Tibial nerve (tissue), 4 donors: ENCODE measurements around the gene JAG2. TPM values are rescaled to one million over a fixed set of nuclear protein-coding genes. Genes with fewer than 3 reads are reported as not detected.

ENCODE experiments used
- DNase-seq, 2 donors: peaks; one replicate each; pipeline ENCODE4 v3.0.0-alpha.2; 2019; ENCODE audit warnings: low spot score in 2 of 2
- H3K27ac ChIP-seq, 4 donors: fragments of 200-600 bp; sonication (generic) in 3 of 4; one replicate each; pipeline ENCODE4 v1.5.1; 2017 to 2019; ENCODE audit warnings: mild to moderate bottlenecking in 1 of 4
- H3K27me3 ChIP-seq, 2 donors: fragments of 200-600 bp; sonication (generic) in 1 of 2; one replicate each; pipeline versions ENCODE4 v1.5.1 to v1.6.0; 2017 to 2019
- H3K36me3 ChIP-seq, 3 donors: fragments of 200-600 bp; sonication (generic); one replicate each; pipeline ENCODE4 v1.5.1; 2018 to 2019
- H3K4me1 ChIP-seq, 4 donors: fragments of 200-600 bp; sonication (generic) in 3 of 4; one replicate each; pipeline ENCODE4 v1.5.1; 2017 to 2019
- H3K4me3 ChIP-seq, 4 donors: fragments of 200-600 bp; sonication (generic) in 3 of 4; one replicate each; pipeline ENCODE4 v1.5.1; 2017 to 2019; ENCODE audit warnings: mild to moderate bottlenecking in 1 of 4, moderate library complexity in 1 of 4
- H3K9me3 ChIP-seq, 4 donors: fragments of 200-600 bp; sonication (generic) in 3 of 4; one replicate each; pipeline ENCODE4 v1.5.1; 2017 to 2019
- CTCF ChIP-seq, 5 experiments: fragments of 200-600 bp in 3 of 5; fragments of 450-650 bp in 2 of 5; sonication (generic) in 3 of 5; IDR thresholded peaks; one replicate each; pipeline ENCODE4 v1.5.1; 2016 to 2019; ENCODE audit warnings: antibody characterized with exemption in 5 of 5, mild to moderate bottlenecking in 3 of 5, moderate library complexity in 2 of 5
- EP300 ChIP-seq, 2 donors: sonication (generic); formaldehyde crosslinking; IDR thresholded peaks; one replicate each; pipeline ENCODE4 v1.6.1; 2017; ENCODE audit warnings: antibody characterized with exemption in 2 of 2, mild to moderate bottlenecking in 1 of 2
- POLR2A ChIP-seq, 2 donors: fragments of 450-650 bp; IDR thresholded peaks; one replicate each; pipeline ENCODE4 v1.6.1; 2017; ENCODE audit warnings: antibody characterized with exemption in 2 of 2, mild to moderate bottlenecking in 2 of 2, moderate library complexity in 2 of 2
- WGBS, 2 donors: methylation state at CpG; one replicate each; pipeline ENCODE4 v1.1.5; 2018; 5-methylcytosine and 5-hydroxymethylcytosine counted together
- small RNA-seq: library from RNA; depleted of rRNA; stranded (forward); fragments of <200 nt; gene quantifications from one replicate; pipeline ENCODE3, GENCODE V24; 2016
- total RNA-seq, 4 donors: library from RNA; depleted of rRNA; stranded (reverse); fragments of >200 nt; gene quantifications; one replicate each; pipeline ENCODE4 v1.1.0, GENCODE V29; 2016

JAG2 gene
- total RNA-seq, 4 donors from 2014 or later = 7.4 to 13.8 (median 12.8) TPM

GRCh38 chr14:105091517-105092170 lies 76.9 kb downstream of the JAG2 start:
- no peaks in the 10 kb centered on the region for H3K9me3 ChIP-seq
- TF ChIP-seq EP300 (IDR thresholded peaks at IDR 0.05) (peak in 1 of 2 donors; percentile 78), POLR2A (IDR thresholded peaks at IDR 0.05) (no peak), CTCF (IDR thresholded peaks at IDR 0.05) (no peak)
- H3K27me3 ChIP-seq = no peaks in the 10 kb centered on the region
- DNase-seq = no peak
- peak overlapping the region; percentile 8 to 89 (median 86) for H3K27ac ChIP-seq
- H3K4me3 ChIP-seq = no peak overlapping the region
- no peaks in the 10 kb centered on the region for H3K36me3 ChIP-seq
- WGBS, 2 donors = 29 to 56% methylated on average over 9 to 17 of the region's 19 CpGs
- H3K4me1 ChIP-seq = peaks cover 0 to 74% (median 42%) of the 10 kb centered on the region in 4 donors

GRCh38 chr14:105091054-105091516 lies 77.5 kb downstream of the JAG2 start:
- H3K4me3 ChIP-seq = no peak overlapping the region
- H3K4me1 ChIP-seq = peaks cover 0 to 78% (median 44%) of the 10 kb centered on the region in 4 donors
- no peak for DNase-seq
- no peaks in the 10 kb centered on the region for H3K9me3 ChIP-seq
- WGBS, 2 donors = 62 to 65% methylated on average over 8 to 9 of the region's 9 CpGs
- peak overlapping the region in 3 of 4 donors; percentile 52 to 89 (median 83) for H3K27ac ChIP-seq
- no peak for TF ChIP-seq CTCF (IDR thresholded peaks at IDR 0.05)
- no peak for TF ChIP-seq POLR2A (IDR thresholded peaks at IDR 0.05)
- TF ChIP-seq EP300 (IDR thresholded peaks at IDR 0.05) = no peak
- H3K36me3 ChIP-seq = no peaks in the 10 kb centered on the region
- H3K27me3 ChIP-seq = no peaks in the 10 kb centered on the region

Small RNA genes within 50 kb of the gene (small RNA-seq; reads per million reads assigned to genes)
- gene AL512356.2 = not detected
- gene MIR6765 = not detected

Other genes starting within 250 kb of the JAG2 start
- gene PLD4, start 243.9 kb downstream of the JAG2 start, total RNA-seq = 1 to 10 TPM in 1 of 4 donors, not detected in 3; 2.4 TPM
- 100 to 1,000 TPM in 3 of 4 donors, 10 to 100 TPM in 1; 31.2 to 152 (median 118) TPM for gene AHNAK2, start 190.4 kb downstream of the JAG2 start, total RNA-seq
- 10 to 100 TPM; 10.1 to 21.0 (median 12.8) TPM for gene CLBA1, start 183.0 kb downstream of the JAG2 start, total RNA-seq
- gene CDCA4, start 147.7 kb downstream of the JAG2 start, total RNA-seq = 1 to 10 TPM; 5.7 to 8.5 (median 6.7) TPM
- 1 to 10 TPM; 1.5 to 7.7 (median 5.4) TPM for gene GPR132, start 103.3 kb downstream of the JAG2 start, total RNA-seq
- gene NUDT14, start 12.5 kb upstream of the JAG2 start, total RNA-seq = 1 to 10 TPM in 2 of 4 donors, under 1 TPM in 2; 0.66 to 2.7 (median 1.8) TPM
- 10 to 100 TPM; 53.7 to 61.2 (median 53.9) TPM for gene BTBD6, start 79.8 kb upstream of the JAG2 start, total RNA-seq
- gene BRF1, start 132.2 kb upstream of the JAG2 start, total RNA-seq = 100 to 1,000 TPM in 2 of 4 donors, 10 to 100 TPM in 2; 77.6 to 114 (median 99.5) TPM
- 100 to 1,000 TPM; 142 to 225 (median 183) TPM for gene PACS2, start 146.0 kb upstream of the JAG2 start, total RNA-seq
- gene TEX22, start 229.8 kb upstream of the JAG2 start, total RNA-seq = 1 to 10 TPM in 2 of 4 donors, under 1 TPM in 2; 0.84 to 1.3 (median 1.0) TPM